ENCODE data around the gene TMSB10. TPM values are rescaled to one million over a fixed set of nuclear protein-coding genes. Genes with fewer than 3 reads are reported as not detected.
"Not testable (repeated sequence)": the region's sequence is repeated elsewhere in the genome, so short reads cannot be mapped to it uniquely, and the experiment has no call there.

The TMSB10 gene
- total RNA-seq, 1 donor from 2014 or later, result 5,126 TPM

GRCh38 chr2:84925724-84926376 is 20.4 kb downstream of the TMSB10 start:
- FAIRE-seq (no peak), DNase-seq (ENCODE audit: low spot score in 2 of 2) (peak in 1 of 2 donors; percentile 70)

GRCh38 chr2:84927275-84927627 is 21.8 kb downstream of the TMSB10 start:
- FAIRE-seq (no peak), DNase-seq (ENCODE audit: low spot score in 2 of 2) (no peak)

GRCh38 chr2:84931384-84931821 is 25.9 kb downstream of the TMSB10 start:
- DNase-seq (ENCODE audit: low spot score in 2 of 2), result no peak
- no peak for FAIRE-seq

GRCh38 chr2:84938194-84938879 is 32.9 kb downstream of the TMSB10 start:
- DNase-seq (ENCODE audit: low spot score in 2 of 2) (no peak), FAIRE-seq (no peak)

- FAIRE-seq (no peak), DNase-seq (ENCODE audit: low spot score in 2 of 2) (no peak)
Observed at GRCh38 chr2:84939426-84940087, 34.1 kb downstream of the TMSB10 start.

- FAIRE-seq (no peak), DNase-seq (ENCODE audit: low spot score in 2 of 2) (no peak)
Observed at GRCh38 chr2:84940088-84940470, 34.6 kb downstream of the TMSB10 start.

- DNase-seq (ENCODE audit: low spot score in 2 of 2) (no peak), FAIRE-seq (no peak)
Observed at GRCh38 chr2:84940831-84941412, 35.5 kb downstream of the TMSB10 start.

GRCh38 chr2:84942166-84942565 is 36.7 kb downstream of the TMSB10 start:
- DNase-seq (ENCODE audit: low spot score in 2 of 2) (no peak), FAIRE-seq (no peak)

- FAIRE-seq (no peak), DNase-seq (ENCODE audit: low spot score in 2 of 2) (no peak)
Observed at GRCh38 chr2:84942964-84943421, 37.5 kb downstream of the TMSB10 start.

- no peak for FAIRE-seq
- DNase-seq (ENCODE audit: low spot score in 2 of 2), result no peak
Observed at GRCh38 chr2:84944295-84944909, 38.9 kb downstream of the TMSB10 start.

- not testable (repeated sequence) for DNase-seq (ENCODE audit: low spot score in 2 of 2); FAIRE-seq
Observed at GRCh38 chr2:84945838-84946203, 40.4 kb downstream of the TMSB10 start.

- DNase-seq (ENCODE audit: low spot score in 2 of 2) (no peak), FAIRE-seq (no peak)
Observed at GRCh38 chr2:84946204-84947009, 41.0 kb downstream of the TMSB10 start.

GRCh38 chr2:84947010-84947593 is 41.6 kb downstream of the TMSB10 start:
- no peak for FAIRE-seq
- no peak for DNase-seq (ENCODE audit: low spot score in 2 of 2)

GRCh38 chr2:84953535-84953934 is 48.1 kb downstream of the TMSB10 start:
- FAIRE-seq (no peak), DNase-seq (ENCODE audit: low spot score in 2 of 2) (no peak)

GRCh38 chr2:84954329-84954728 is 48.9 kb downstream of the TMSB10 start:
- DNase-seq (ENCODE audit: low spot score in 2 of 2) (no peak), FAIRE-seq (no peak)

Other genes with a start within 250 kb of the TMSB10 start
- 0.41 TPM for gene TRABD2A, start 24.6 kb upstream of the TMSB10 start, total RNA-seq
- 46.9 TPM for gene KCMF1, start 65.5 kb downstream of the TMSB10 start, total RNA-seq
- 0.41 TPM for gene TCF7L1, start 227.7 kb downstream of the TMSB10 start, total RNA-seq